ENCODE measurements around the gene RFK. TPM values are rescaled to one million over a fixed set of nuclear protein-coding genes. Genes with fewer than 3 reads are reported as not detected.

The RFK gene
- total RNA-seq, 1 experiment from 2014 or later = 12.4 TPM

- intact Hi-C loops (cut with micrococcal nuclease; ENCODE audit: unreplicated experiment) = no loop called here
- Mint-ChIP-seq H3K4me1 (ENCODE audit: low read depth, unreplicated experiment) (peaks cover 5% of the 10 kb centered on the region), H3K4me3 (ENCODE audit: unreplicated experiment) (no peak overlapping the region), H3K27ac (ENCODE audit: unreplicated experiment) (no peak overlapping the region), H3K27me3 (ENCODE audit: insufficient read depth, unreplicated experiment) (no peaks in the 10 kb centered on the region), H3K9me3 (ENCODE audit: unreplicated experiment) (no peaks in the 10 kb centered on the region), H3K36me3 (ENCODE audit: insufficient read depth, unreplicated experiment) (no peaks in the 10 kb centered on the region)
- H3K4me1 ChIP-seq = no peaks in the 10 kb centered on the region
- H3K36me3 ChIP-seq (ENCODE audit: control insufficient read depth, insufficient read depth, low read length) = no peaks in the 10 kb centered on the region
- H3K27me3 ChIP-seq (replicated peaks; ENCODE audit: control insufficient read depth, insufficient read depth, low read length) = no peaks in the 10 kb centered on the region
- TF ChIP-seq CTCF (IDR thresholded peaks at IDR 0.05; ENCODE audit: insufficient read depth in 1 of 2, low read depth in 1 of 2, low read length in 1 of 2, severe bottlenecking in 1 of 2, unreplicated experiment in 1 of 2) = no peak
- ChIA-PET CTCF (no interaction called here), POLR2A (no interaction called here)
- H3K4me3 ChIP-seq (ENCODE audit: low read depth, low read length) = no peak overlapping the region
- no TSS peak for BruUV-seq (replicated peaks)
- DNase-seq = no peak
- no peaks in the 10 kb centered on the region for H3K9me3 ChIP-seq
Measured at GRCh38 chr9:76415154-76415553, 20.9 kb upstream of the RFK start.

- BruUV-seq (replicated peaks) = no TSS peak
- Mint-ChIP-seq H3K9me3 (ENCODE audit: unreplicated experiment) (no peaks in the 10 kb centered on the region), H3K4me3 (ENCODE audit: unreplicated experiment) (no peak overlapping the region), H3K4me1 (ENCODE audit: low read depth, unreplicated experiment) (peaks cover 5% of the 10 kb centered on the region), H3K36me3 (ENCODE audit: insufficient read depth, unreplicated experiment) (no peaks in the 10 kb centered on the region), H3K27me3 (ENCODE audit: insufficient read depth, unreplicated experiment) (no peaks in the 10 kb centered on the region), H3K27ac (ENCODE audit: unreplicated experiment) (no peak overlapping the region)
- no peaks in the 10 kb centered on the region for H3K9me3 ChIP-seq
- CTCF ChIA-PET = no interaction called here
- intact Hi-C loops (cut with micrococcal nuclease; ENCODE audit: unreplicated experiment) = no loop called here
- POLR2A ChIA-PET = no interaction called here
- H3K4me3 ChIP-seq (ENCODE audit: low read depth, low read length) = no peak overlapping the region
- H3K27me3 ChIP-seq (replicated peaks; ENCODE audit: control insufficient read depth, insufficient read depth, low read length) = no peaks in the 10 kb centered on the region
- DNase-seq = no peak
- H3K4me1 ChIP-seq = no peaks in the 10 kb centered on the region
- no peak for TF ChIP-seq CTCF (IDR thresholded peaks at IDR 0.05; ENCODE audit: insufficient read depth in 1 of 2, low read depth in 1 of 2, low read length in 1 of 2, severe bottlenecking in 1 of 2, unreplicated experiment in 1 of 2)
- H3K36me3 ChIP-seq (ENCODE audit: control insufficient read depth, insufficient read depth, low read length) = no peaks in the 10 kb centered on the region
Measured at GRCh38 chr9:76414661-76415060, 20.4 kb upstream of the RFK start.

- peaks cover 5% of the 10 kb centered on the region for H3K4me1 Mint-ChIP-seq (ENCODE audit: low read depth, unreplicated experiment)
- H3K4me3 ChIP-seq (ENCODE audit: low read depth, low read length) = no peak overlapping the region
- H3K27me3 Mint-ChIP-seq (ENCODE audit: insufficient read depth, unreplicated experiment) = no peaks in the 10 kb centered on the region
- CTCF ChIA-PET = no interaction called here
- no peak for TF ChIP-seq CTCF (IDR thresholded peaks at IDR 0.05; ENCODE audit: insufficient read depth in 1 of 2, low read depth in 1 of 2, low read length in 1 of 2, severe bottlenecking in 1 of 2, unreplicated experiment in 1 of 2)
- BruUV-seq (replicated peaks) = no TSS peak
- H3K36me3 Mint-ChIP-seq (ENCODE audit: insufficient read depth, unreplicated experiment) = no peaks in the 10 kb centered on the region
- DNase-seq = no peak
- H3K4me3 Mint-ChIP-seq (ENCODE audit: unreplicated experiment) = no peak overlapping the region
- POLR2A ChIA-PET = no interaction called here
- no peaks in the 10 kb centered on the region for H3K36me3 ChIP-seq (ENCODE audit: control insufficient read depth, insufficient read depth, low read length)
- no peaks in the 10 kb centered on the region for H3K9me3 Mint-ChIP-seq (ENCODE audit: unreplicated experiment)
- H3K27me3 ChIP-seq (replicated peaks; ENCODE audit: control insufficient read depth, insufficient read depth, low read length) = no peaks in the 10 kb centered on the region
- H3K4me1 ChIP-seq = no peaks in the 10 kb centered on the region
- intact Hi-C loops (cut with micrococcal nuclease; ENCODE audit: unreplicated experiment) = no loop called here
- no peak overlapping the region for H3K27ac Mint-ChIP-seq (ENCODE audit: unreplicated experiment)
- H3K9me3 ChIP-seq = no peaks in the 10 kb centered on the region
Measured at GRCh38 chr9:76413658-76414057, 19.4 kb upstream of the RFK start.

Data from Caco-2 (cell line).